NCI-H526 treated with DMSO at 0.1 percent for 48 hours (cell line): ENCODE results near the gene RET.

Experiments used
- DNase-seq: peaks from one replicate; lab custom pipeline; 2025; lab: John Stamatoyannopoulos, UW

Gene RET

DNA sequence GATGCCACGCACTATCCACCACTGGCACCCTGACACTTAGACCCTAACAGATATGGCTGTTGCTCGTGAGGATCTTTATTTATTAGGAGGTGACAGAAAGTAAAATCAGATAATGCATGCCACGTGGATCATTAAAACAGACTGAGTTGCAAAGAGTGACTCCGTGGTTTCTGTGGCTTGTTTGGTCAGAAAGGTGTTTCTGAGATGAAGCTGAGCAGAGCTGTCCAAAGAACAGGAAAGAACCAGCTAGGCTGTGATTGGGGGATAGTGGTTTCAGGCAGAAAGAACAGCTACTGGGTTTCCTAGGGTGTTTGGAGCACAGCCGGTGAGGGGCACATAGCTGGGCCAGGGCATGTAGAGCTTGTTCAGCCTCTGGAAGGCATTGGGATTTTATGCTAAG is 95.8 kb downstream of the RET start:
- no peak for DNase-seq

- DNase-seq: no peak
Observed at GRCh38 chr10:43173120-43173519, 96.3 kb downstream of the RET start.

DNA sequence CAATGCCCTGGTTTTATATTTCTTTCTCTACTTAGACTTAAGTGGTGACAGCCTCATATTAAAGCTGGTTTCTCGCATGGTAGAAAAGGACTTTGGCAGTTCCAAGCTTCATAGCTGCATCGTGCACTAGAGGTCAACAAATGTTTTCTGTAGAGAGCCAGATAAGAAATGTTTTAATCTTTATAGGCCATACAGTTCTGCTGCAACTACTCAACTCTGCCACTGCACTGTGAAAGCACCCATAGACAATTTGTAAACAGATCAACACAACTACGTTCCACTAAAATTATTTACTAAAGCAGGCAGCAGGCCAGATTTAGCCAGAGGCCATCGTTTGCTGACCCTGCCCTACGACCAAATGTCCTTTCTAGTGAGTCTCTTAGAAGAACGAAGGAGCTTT is 98.1 kb downstream of the RET start:
- DNase-seq: no peak

DNA sequence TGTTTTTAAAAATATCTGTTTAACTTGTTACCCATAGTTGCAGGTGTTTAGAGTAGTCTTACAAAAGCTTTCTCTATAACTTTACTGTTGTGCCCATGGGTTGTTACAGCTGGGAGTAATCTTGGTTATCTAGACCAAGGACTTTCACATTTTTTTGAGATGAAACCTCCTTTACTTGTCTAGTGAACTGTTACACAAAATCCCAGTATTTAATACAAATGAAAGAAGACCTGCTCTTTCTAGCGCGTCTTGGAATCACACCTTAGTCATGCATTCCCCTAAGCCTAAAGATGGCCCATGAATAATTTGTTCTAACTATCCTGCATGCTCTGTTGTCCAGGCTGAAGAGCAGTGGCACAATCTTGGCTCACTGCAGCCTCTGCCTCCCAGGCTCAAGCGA is 99.4 kb downstream of the RET start:
- DNase-seq: no peak

DNA sequence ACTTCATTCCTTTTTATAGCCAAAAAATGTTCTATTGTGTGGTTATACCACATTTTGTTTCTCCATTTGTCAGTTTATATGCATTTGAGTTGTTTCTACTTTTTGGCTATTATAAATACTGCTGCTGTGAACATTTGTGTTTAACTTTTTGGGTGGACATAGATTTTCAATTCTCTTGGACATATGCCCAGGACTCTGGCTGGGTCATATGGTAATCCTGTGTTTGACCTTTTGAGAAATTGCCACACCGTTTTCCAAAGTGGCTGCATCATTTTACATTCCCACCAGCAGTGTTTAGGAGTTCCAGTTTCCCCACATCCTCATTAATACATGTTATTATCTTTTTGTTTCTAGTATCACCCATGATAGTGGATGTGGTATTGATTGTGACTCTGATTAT is 100.7 kb downstream of the RET start:
- DNase-seq: no peak
